ENCODE measurements around the gene TRIM72.

- TF ChIP-seq CTCF (conservative IDR thresholded peaks at IDR 0.05; ENCODE audit: low read length) (no peak), EZH2phosphoT487 (IDR thresholded peaks at IDR 0.05; ENCODE audit: borderline replicate concordance) (no peak)
These were observed 17.4 kb upstream of the TRIM72 start for GRCh38 chr16:31196324-31197088.
